MM.1S (cell line): Measurements from ENCODE around the gene DTX3.

ENCODE experiments used
- DNase-seq: peaks from one replicate; pipeline ENCODE4 v3.0.0-alpha.2; 2015
- H2AFZ ChIP-seq: fragments of 300-600 bp; sonication (generic); 2 replicates; pipeline ENCODE4 v1.6.0; 2016; ENCODE audit warnings: antibody characterized with exemption, low read length
- H3F3A ChIP-seq: fragments of 300-600 bp; sonication (generic); 2 replicates; pipeline ENCODE4 v1.6.1; 2016; ENCODE audit warnings: mild to moderate bottlenecking, antibody characterized with exemption, low read length, moderate library complexity, mixed read lengths; ENCODE audit not compliant: insufficient read depth
- H3K27ac ChIP-seq: fragments of 300-600 bp; sonication (generic); 2 replicates; pipeline ENCODE4 v1.5.1; 2016; ENCODE audit warnings: mild to moderate bottlenecking, low read length
- H3K27me3 ChIP-seq: fragments of 300-600 bp; sonication (generic); replicated peaks from 2 replicates; pipeline ENCODE4 v1.6.0; 2016; ENCODE audit warnings: low read length; ENCODE audit not compliant: insufficient read depth
- H3K36me3 ChIP-seq: fragments of 300-600 bp; sonication (generic); replicated peaks from 2 replicates; pipeline ENCODE4 v1.6.1; 2016; ENCODE audit warnings: mild to moderate bottlenecking, low read length, mixed read lengths; ENCODE audit not compliant: insufficient read depth
- H3K4me1 ChIP-seq: fragments of 300-600 bp; sonication (generic); 2 replicates; pipeline ENCODE4 v1.6.1; 2016; ENCODE audit warnings: low read length, mixed read lengths
- H3K4me2 ChIP-seq: fragments of 300-600 bp; sonication (generic); 2 replicates; pipeline ENCODE4 v1.6.0; 2016; ENCODE audit warnings: low read depth, low read length
- H3K4me3 ChIP-seq: fragments of 300-600 bp; sonication (generic); 2 replicates; pipeline ENCODE4 v1.5.1; 2016; ENCODE audit warnings: low read length, mixed read lengths
- H3K79me2 ChIP-seq: fragments of 300-600 bp; sonication (generic); 2 replicates; pipeline ENCODE4 v1.6.1; 2016; ENCODE audit warnings: mixed run types, low read length, mixed read lengths
- H3K9ac ChIP-seq: fragments of 300-600 bp; sonication (generic); 2 replicates; pipeline ENCODE4 v1.6.1; 2016; ENCODE audit warnings: low read length, mixed read lengths
- H3K9me2 ChIP-seq: fragments of 300-600 bp; sonication (generic); replicated peaks from 2 replicates; pipeline ENCODE4 v1.6.1; 2016; ENCODE audit warnings: mild to moderate bottlenecking, low read length, mixed read lengths; ENCODE audit not compliant: insufficient read depth
- H3K9me3 ChIP-seq: fragments of 300-600 bp; sonication (generic); replicated peaks from 2 replicates; pipeline ENCODE4 v1.6.1; 2016; ENCODE audit warnings: mild to moderate bottlenecking, low read length, mixed read lengths; ENCODE audit not compliant: insufficient read depth
- H4K20me1 ChIP-seq: fragments of 300-600 bp; sonication (generic); 2 replicates; pipeline ENCODE4 v1.6.1; 2016; ENCODE audit warnings: mild to moderate bottlenecking, low read length, moderate library complexity, mixed read lengths; ENCODE audit not compliant: insufficient read depth
- EZH2 ChIP-seq: fragments of 300-600 bp; sonication (generic); optimal IDR thresholded peaks from 2 replicates; pipeline ENCODE3; 2017; ENCODE audit warnings: low read depth, mild to moderate bottlenecking, antibody characterized with exemption, low read length, mixed read lengths
- EZH2phosphoT487 ChIP-seq: fragments of 300-600 bp; sonication (generic); IDR thresholded peaks from 2 replicates; pipeline ENCODE4 v1.6.1; 2018; ENCODE audit warnings: antibody characterized with exemption, low read length
- TF ChIP-seq, protein P1 (sequence below): fragments of 300-600 bp; sonication (generic); IDR thresholded peaks from 2 replicates; pipeline ENCODE4 v1.5.1; 2016; ENCODE audit warnings: antibody characterized with exemption, low read length, mixed read lengths

The DTX3 gene

DNA sequence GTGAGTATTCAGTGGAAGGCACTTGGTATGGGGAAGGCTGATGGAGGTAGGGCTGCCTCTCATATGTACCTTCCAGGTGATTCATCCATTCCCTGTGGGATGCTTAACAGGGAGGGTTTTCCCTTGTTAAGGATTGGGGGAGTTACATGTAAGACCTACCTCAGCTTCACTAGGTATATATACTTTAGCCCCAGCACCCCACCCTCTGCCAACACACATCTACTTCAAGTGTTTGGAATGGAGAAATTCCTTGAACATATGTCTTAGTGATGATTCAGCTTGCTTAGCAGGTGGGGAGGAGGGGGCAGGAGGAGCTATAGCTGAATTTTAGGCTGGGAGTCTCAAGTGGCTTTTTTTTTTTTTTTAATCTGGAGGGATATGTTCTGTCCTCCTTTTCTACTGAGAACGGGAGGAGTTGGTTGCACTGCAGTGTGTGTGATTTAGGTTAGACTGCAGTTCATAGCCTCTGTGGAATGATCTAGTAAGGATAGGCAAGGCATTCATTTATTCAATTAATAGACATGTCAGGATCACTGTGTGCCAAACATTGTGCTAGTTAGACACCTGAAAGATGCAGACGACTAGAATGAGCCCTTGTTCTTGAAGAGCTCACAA is 12.0 kb upstream of the DTX3 start:
- Histone ChIP-seq H3K79me2 (peaks cover 23% of the 10 kb centered on the region), H3K4me3 (no peak overlapping the region), H3K4me1 (peaks cover 14% of the 10 kb centered on the region; the same call in 1 of the 2 replicates), H3K27ac (no peak overlapping the region), H4K20me1 (no peaks in the 10 kb centered on the region), H3F3A (0 out of 2 replicates have a peak, but pooled peaks cover 3% of the 10 kb centered on the region), H2AFZ (no peak overlapping the region), H3K9me2 (no peaks in the 10 kb centered on the region), H3K9ac (no peak overlapping the region), H3K27me3 (peaks cover 9% of the 10 kb centered on the region; the same call in 1 of the 2 replicates), H3K4me2 (peak overlapping the region; percentile 99; the same call in 1 of the 2 replicates), H3K36me3 (no peaks in the 10 kb centered on the region), H3K9me3 (no peaks in the 10 kb centered on the region)
- DNase-seq: no peak
- no peak for TF ChIP-seq EZH2phosphoT487
- TF ChIP-seq, protein P1, sequence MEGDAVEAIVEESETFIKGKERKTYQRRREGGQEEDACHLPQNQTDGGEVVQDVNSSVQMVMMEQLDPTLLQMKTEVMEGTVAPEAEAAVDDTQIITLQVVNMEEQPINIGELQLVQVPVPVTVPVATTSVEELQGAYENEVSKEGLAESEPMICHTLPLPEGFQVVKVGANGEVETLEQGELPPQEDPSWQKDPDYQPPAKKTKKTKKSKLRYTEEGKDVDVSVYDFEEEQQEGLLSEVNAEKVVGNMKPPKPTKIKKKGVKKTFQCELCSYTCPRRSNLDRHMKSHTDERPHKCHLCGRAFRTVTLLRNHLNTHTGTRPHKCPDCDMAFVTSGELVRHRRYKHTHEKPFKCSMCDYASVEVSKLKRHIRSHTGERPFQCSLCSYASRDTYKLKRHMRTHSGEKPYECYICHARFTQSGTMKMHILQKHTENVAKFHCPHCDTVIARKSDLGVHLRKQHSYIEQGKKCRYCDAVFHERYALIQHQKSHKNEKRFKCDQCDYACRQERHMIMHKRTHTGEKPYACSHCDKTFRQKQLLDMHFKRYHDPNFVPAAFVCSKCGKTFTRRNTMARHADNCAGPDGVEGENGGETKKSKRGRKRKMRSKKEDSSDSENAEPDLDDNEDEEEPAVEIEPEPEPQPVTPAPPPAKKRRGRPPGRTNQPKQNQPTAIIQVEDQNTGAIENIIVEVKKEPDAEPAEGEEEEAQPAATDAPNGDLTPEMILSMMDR: no peak
- no peak for TF ChIP-seq EZH2

DNA sequence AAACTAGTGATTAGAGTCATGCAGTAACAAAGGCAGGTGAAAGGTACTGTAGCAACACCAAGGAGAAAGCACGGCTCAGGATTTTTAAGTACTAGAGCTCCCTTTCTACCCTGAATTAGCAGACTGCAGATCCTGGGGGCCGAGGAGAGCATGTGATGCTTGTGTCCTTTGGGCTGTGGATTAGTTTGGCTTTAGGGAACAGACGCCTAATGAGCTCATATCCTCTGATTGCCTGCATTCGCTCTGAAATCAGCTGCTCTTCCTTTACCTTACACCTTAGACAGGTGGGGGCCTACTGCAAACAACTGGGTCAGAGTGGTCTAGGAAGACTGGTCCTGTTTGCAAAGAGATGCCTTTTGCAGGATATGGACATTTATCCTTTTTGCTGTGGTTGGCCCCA is 11.4 kb upstream of the DTX3 start:
- H3K9me3 ChIP-seq: no peaks in the 10 kb centered on the region
- H3K4me3 ChIP-seq: no peak overlapping the region
- H3K36me3 ChIP-seq: no peaks in the 10 kb centered on the region
- H3K27me3 ChIP-seq: peaks cover 4% of the 10 kb centered on the region; the same call in 1 of the 2 replicates
- TF ChIP-seq EZH2 (no peak), EZH2phosphoT487 (no peak)
- TF ChIP-seq, protein P1: no peak
- peaks cover 23% of the 10 kb centered on the region for H3K79me2 ChIP-seq
- H2AFZ ChIP-seq: no peak overlapping the region
- H4K20me1 ChIP-seq: no peaks in the 10 kb centered on the region
- peaks cover 14% of the 10 kb centered on the region; the same call in 1 of the 2 replicates for H3K4me1 ChIP-seq
- no peak overlapping the region for H3K4me2 ChIP-seq
- H3K27ac ChIP-seq: no peak overlapping the region
- H3F3A ChIP-seq: 0 out of 2 replicates have a peak, but pooled peaks cover 3% of the 10 kb centered on the region
- H3K9me2 ChIP-seq: no peaks in the 10 kb centered on the region
- H3K9ac ChIP-seq: no peak overlapping the region
- DNase-seq: no peak

DNA sequence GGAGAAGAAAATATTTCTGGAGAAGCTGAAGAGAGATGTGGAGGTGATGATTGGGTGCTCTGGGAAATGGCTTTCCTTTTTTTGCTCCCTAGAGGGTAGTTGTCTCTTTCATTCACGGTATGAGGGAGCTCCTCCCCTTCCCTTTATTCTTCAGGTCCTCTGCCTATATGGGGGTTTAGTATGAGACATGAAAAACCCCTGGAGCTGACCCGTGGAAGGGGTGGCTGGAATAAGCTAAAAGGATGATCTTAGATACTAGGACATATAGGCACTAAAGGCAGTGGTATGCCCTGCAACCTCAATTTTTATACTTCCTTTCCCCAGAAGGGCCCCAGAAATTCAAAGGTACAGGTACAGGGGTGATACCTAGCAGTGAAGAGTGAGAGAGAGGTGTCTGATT is 4.2 kb upstream of the DTX3 start:
- H3K79me2 ChIP-seq: no peaks in the 10 kb centered on the region
- no peak overlapping the region for H3K9ac ChIP-seq
- peaks cover 6% of the 10 kb centered on the region; the same call in 1 of the 2 replicates for H3K4me1 ChIP-seq
- no peaks in the 10 kb centered on the region for H3F3A ChIP-seq
- no peaks in the 10 kb centered on the region for H3K36me3 ChIP-seq
- no peaks in the 10 kb centered on the region for H3K9me2 ChIP-seq
- no peaks in the 10 kb centered on the region for H3K9me3 ChIP-seq
- no peak overlapping the region for H3K4me3 ChIP-seq
- no peak overlapping the region for H3K27ac ChIP-seq
- no peaks in the 10 kb centered on the region for H3K27me3 ChIP-seq
- H2AFZ ChIP-seq: no peak overlapping the region
- no peaks in the 10 kb centered on the region for H4K20me1 ChIP-seq
- no peak overlapping the region for H3K4me2 ChIP-seq
- TF ChIP-seq, protein P1: no peak
- TF ChIP-seq EZH2phosphoT487: no peak
- TF ChIP-seq EZH2: no peak
- no peak for DNase-seq
